ENCODE results near the gene ARPP19.

Gene ARPP19

GRCh38 chr15:52537459-52537858 is 31.4 kb downstream of the ARPP19 start:
- ATAC-seq (replicated peaks) (no peak), DNase-seq (no peak)
- H3K27me3 Mint-ChIP-seq: no peaks in the 10 kb centered on the region
- H3K27ac Mint-ChIP-seq: no peak overlapping the region
- H3K36me3 Mint-ChIP-seq (ENCODE audit: insufficient read depth): no peaks in the 10 kb centered on the region
- no peaks in the 10 kb centered on the region for H3K9me3 Mint-ChIP-seq
- peaks cover 2 to 7% of the 10 kb centered on the region in 2 donors for H3K4me1 Mint-ChIP-seq (ENCODE audit: low read depth in 2 of 2)
- no peak overlapping the region for H3K4me3 Mint-ChIP-seq

- Mint-ChIP-seq H3K36me3 (ENCODE audit: insufficient read depth) (no peaks in the 10 kb centered on the region), H3K4me1 (ENCODE audit: low read depth in 2 of 2) (peaks cover 14 to 15% of the 10 kb centered on the region in 2 donors), H3K4me3 (no peak overlapping the region), H3K27ac (no peak overlapping the region), H3K9me3 (no peaks in the 10 kb centered on the region), H3K27me3 (no peaks in the 10 kb centered on the region)
- DNase-seq: no peak
- ATAC-seq (replicated peaks): no peak
Measured at GRCh38 chr15:52532427-52532826, 36.4 kb downstream of the ARPP19 start.

GRCh38 chr15:52529940-52530339 is 38.9 kb downstream of the ARPP19 start:
- DNase-seq (no peak), ATAC-seq (replicated peaks) (no peak)
- Mint-ChIP-seq H3K27me3 (no peaks in the 10 kb centered on the region), H3K27ac (peak overlapping the region; percentile 10 to 89), H3K9me3 (no peaks in the 10 kb centered on the region), H3K4me3 (peak overlapping the region; percentile 93 to 96), H3K36me3 (ENCODE audit: insufficient read depth) (peaks cover 3% of the 10 kb centered on the region), H3K4me1 (ENCODE audit: low read depth in 2 of 2) (peaks cover 22 to 31% of the 10 kb centered on the region in 2 donors)

GRCh38 chr15:52529341-52529924 is 39.4 kb downstream of the ARPP19 start:
- DNase-seq (peak in 1 of 3 experiments; percentile 17), ATAC-seq (replicated peaks) (no peak)
- H3K4me3 Mint-ChIP-seq: peak overlapping the region; percentile 93 to 96
- H3K27ac Mint-ChIP-seq: peak overlapping the region; percentile 10 to 89
- no peaks in the 10 kb centered on the region for H3K27me3 Mint-ChIP-seq
- H3K9me3 Mint-ChIP-seq: no peaks in the 10 kb centered on the region
- peaks cover 22 to 31% of the 10 kb centered on the region in 2 donors for H3K4me1 Mint-ChIP-seq (ENCODE audit: low read depth in 2 of 2)
- H3K36me3 Mint-ChIP-seq (ENCODE audit: insufficient read depth): peaks cover 3% of the 10 kb centered on the region

GRCh38 chr15:52528564-52529340 is 40.1 kb downstream of the ARPP19 start, which contains the start of gene MYO5A:
MYO5A (minus strand) TSS chr15:52528880; CDS start chr15:52528806, 74 bp downstream.
- H3K36me3 Mint-ChIP-seq (ENCODE audit: insufficient read depth): peaks cover 3% of the 10 kb centered on the region
- peak within 1 kb of the TSS; percentile 93 to 96 for H3K4me3 Mint-ChIP-seq
- H3K9me3 Mint-ChIP-seq: no peaks in the 10 kb centered on the region
- DNase-seq (peak; percentile 76 to 80 (median 79)), ATAC-seq (replicated peaks) (peak; percentile 84)
- peak within 1 kb of the TSS; percentile 85 to 89 for H3K27ac Mint-ChIP-seq
- no peaks in the 10 kb centered on the region for H3K27me3 Mint-ChIP-seq
- H3K4me1 Mint-ChIP-seq (ENCODE audit: low read depth in 2 of 2): peaks cover 23 to 37% of the 10 kb centered on the region in 2 donors

GRCh38 chr15:52527911-52528563 is 40.8 kb downstream of the ARPP19 start:
- Mint-ChIP-seq H3K27me3 (no peaks in the 10 kb centered on the region), H3K36me3 (ENCODE audit: insufficient read depth) (peaks cover 3% of the 10 kb centered on the region), H3K27ac (peak overlapping the region; percentile 68 to 85), H3K9me3 (no peaks in the 10 kb centered on the region), H3K4me3 (peak overlapping the region; percentile 93 to 96), H3K4me1 (ENCODE audit: low read depth in 2 of 2) (peaks cover 26 to 43% of the 10 kb centered on the region in 2 donors)
- DNase-seq (peak; percentile 21 to 35 (median 23)), ATAC-seq (replicated peaks) (peak; percentile 2)

GRCh38 chr15:52527196-52527910 is 41.5 kb downstream of the ARPP19 start:
- DNase-seq (no peak), ATAC-seq (replicated peaks) (no peak)
- peaks cover 26 to 46% of the 10 kb centered on the region in 2 donors for H3K4me1 Mint-ChIP-seq (ENCODE audit: low read depth in 2 of 2)
- H3K27ac Mint-ChIP-seq: peak overlapping the region in 1 of 2 donors; percentile 68
- peak overlapping the region; percentile 93 to 96 for H3K4me3 Mint-ChIP-seq
- peaks cover 3% of the 10 kb centered on the region for H3K36me3 Mint-ChIP-seq (ENCODE audit: insufficient read depth)
- H3K27me3 Mint-ChIP-seq: no peaks in the 10 kb centered on the region
- H3K9me3 Mint-ChIP-seq: no peaks in the 10 kb centered on the region

GRCh38 chr15:52524223-52525136 is 44.4 kb downstream of the ARPP19 start:
- Mint-ChIP-seq H3K4me3 (no peak overlapping the region), H3K36me3 (ENCODE audit: insufficient read depth) (peaks cover 3% of the 10 kb centered on the region), H3K27ac (no peak overlapping the region), H3K27me3 (no peaks in the 10 kb centered on the region), H3K9me3 (no peaks in the 10 kb centered on the region), H3K4me1 (ENCODE audit: low read depth in 2 of 2) (peaks cover 33 to 58% of the 10 kb centered on the region in 2 donors)
- ATAC-seq (replicated peaks): no peak
- DNase-seq: no peak

- Mint-ChIP-seq H3K27ac (peak overlapping the region in 1 of 2 donors; percentile 27), H3K4me3 (no peak overlapping the region), H3K4me1 (ENCODE audit: low read depth in 2 of 2) (peaks cover 37 to 63% of the 10 kb centered on the region in 2 donors), H3K9me3 (no peaks in the 10 kb centered on the region), H3K27me3 (no peaks in the 10 kb centered on the region), H3K36me3 (ENCODE audit: insufficient read depth) (peaks cover 3% of the 10 kb centered on the region)
- DNase-seq (no peak), ATAC-seq (replicated peaks) (no peak)
Measured at GRCh38 chr15:52523647-52524046, 45.2 kb downstream of the ARPP19 start.

- Mint-ChIP-seq H3K27ac (peak overlapping the region in 1 of 2 donors; percentile 27), H3K4me1 (ENCODE audit: low read depth in 2 of 2) (peaks cover 37 to 63% of the 10 kb centered on the region in 2 donors)
Measured at GRCh38 chr15:52523192-52523591, 45.6 kb downstream of the ARPP19 start.

GRCh38 chr15:52521682-52522081 is 47.1 kb downstream of the ARPP19 start:
- Mint-ChIP-seq H3K27me3 (no peaks in the 10 kb centered on the region), H3K4me3 (no peak overlapping the region), H3K36me3 (ENCODE audit: insufficient read depth) (peaks cover 3% of the 10 kb centered on the region), H3K9me3 (no peaks in the 10 kb centered on the region), H3K4me1 (ENCODE audit: low read depth in 2 of 2) (peaks cover 24 to 48% of the 10 kb centered on the region in 2 donors), H3K27ac (peak overlapping the region; percentile 1 to 3)
- ATAC-seq (replicated peaks) (no peak), DNase-seq (no peak)

More at GRCh38 chr15:52523192-52523591, 45.6 kb downstream of the ARPP19 start:
- Mint-ChIP-seq H3K4me3 (no peak overlapping the region), H3K27me3 (no peaks in the 10 kb centered on the region), H3K36me3 (ENCODE audit: insufficient read depth) (peaks cover 3% of the 10 kb centered on the region), H3K9me3 (no peaks in the 10 kb centered on the region)
- DNase-seq (no peak), ATAC-seq (replicated peaks) (no peak)

- Mint-ChIP-seq H3K4me1 (ENCODE audit: low read depth in 2 of 2) (peaks cover 21 to 40% of the 10 kb centered on the region in 2 donors), H3K36me3 (ENCODE audit: insufficient read depth) (no peaks in the 10 kb centered on the region)
Measured at GRCh38 chr15:52520421-52520820, 48.4 kb downstream of the ARPP19 start.

More at GRCh38 chr15:52520421-52520820, 48.4 kb downstream of the ARPP19 start:
- no peak for DNase-seq
- H3K4me3 Mint-ChIP-seq: no peak overlapping the region
- H3K9me3 Mint-ChIP-seq: no peaks in the 10 kb centered on the region
- no peaks in the 10 kb centered on the region for H3K27me3 Mint-ChIP-seq
- no peak for ATAC-seq (replicated peaks)
- no peak overlapping the region for H3K27ac Mint-ChIP-seq

All from effector memory CD8-positive, alpha-beta T cell (primary cell).